Measurements from ENCODE around the gene MDFIC2.

GRCh38 chr3:70250492-70250891 lies 61.9 kb downstream of the MDFIC2 start:
- TF ChIP-seq POLR2A (IDR thresholded peaks at IDR 0.05) (no peak), CTCF (IDR thresholded peaks at IDR 0.05) (no peak)
